ENCODE measurements around the gene SRC. TPM values are rescaled to one million over a fixed set of nuclear protein-coding genes. Genes with fewer than 3 reads are reported as not detected.

Gene SRC
- total RNA-seq, 1 donor from 2014 or later, result 49.7 TPM

DNA sequence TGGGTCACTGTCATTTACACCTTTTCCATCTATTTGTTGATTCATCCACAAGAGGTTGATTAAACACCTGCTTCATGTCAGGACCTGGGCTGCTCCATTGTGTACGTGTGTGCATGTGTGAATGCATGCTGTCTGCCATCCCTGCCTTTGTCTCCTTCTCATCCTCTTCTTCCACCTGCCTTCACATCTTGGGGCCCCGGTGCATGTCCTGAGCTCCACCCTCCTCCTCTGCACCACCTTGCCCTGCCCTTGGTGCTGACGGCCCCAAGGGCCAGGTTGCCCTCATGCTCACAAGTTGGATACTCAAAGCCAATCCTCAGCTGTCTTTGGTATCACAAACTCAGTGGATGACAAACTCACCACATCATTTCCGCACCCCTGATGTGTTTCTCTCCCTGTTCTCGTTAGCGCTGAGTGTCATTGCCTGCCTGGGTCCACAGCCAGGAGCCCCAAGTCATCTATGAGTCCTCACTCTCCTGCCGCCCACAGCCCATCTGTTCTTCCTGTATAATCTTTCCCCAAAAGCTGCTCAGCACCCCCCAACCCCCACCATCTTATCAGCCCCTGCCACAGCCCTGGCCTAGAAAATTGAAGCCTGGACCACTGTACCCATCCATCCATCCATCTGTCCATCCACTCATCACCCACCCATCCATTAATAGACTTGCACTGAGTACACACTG, 85.0 kb downstream of the SRC start:
- no peak overlapping the region for H3K4me3 ChIP-seq (ENCODE audit: low read depth, low read length)
- TF ChIP-seq, protein P1, sequence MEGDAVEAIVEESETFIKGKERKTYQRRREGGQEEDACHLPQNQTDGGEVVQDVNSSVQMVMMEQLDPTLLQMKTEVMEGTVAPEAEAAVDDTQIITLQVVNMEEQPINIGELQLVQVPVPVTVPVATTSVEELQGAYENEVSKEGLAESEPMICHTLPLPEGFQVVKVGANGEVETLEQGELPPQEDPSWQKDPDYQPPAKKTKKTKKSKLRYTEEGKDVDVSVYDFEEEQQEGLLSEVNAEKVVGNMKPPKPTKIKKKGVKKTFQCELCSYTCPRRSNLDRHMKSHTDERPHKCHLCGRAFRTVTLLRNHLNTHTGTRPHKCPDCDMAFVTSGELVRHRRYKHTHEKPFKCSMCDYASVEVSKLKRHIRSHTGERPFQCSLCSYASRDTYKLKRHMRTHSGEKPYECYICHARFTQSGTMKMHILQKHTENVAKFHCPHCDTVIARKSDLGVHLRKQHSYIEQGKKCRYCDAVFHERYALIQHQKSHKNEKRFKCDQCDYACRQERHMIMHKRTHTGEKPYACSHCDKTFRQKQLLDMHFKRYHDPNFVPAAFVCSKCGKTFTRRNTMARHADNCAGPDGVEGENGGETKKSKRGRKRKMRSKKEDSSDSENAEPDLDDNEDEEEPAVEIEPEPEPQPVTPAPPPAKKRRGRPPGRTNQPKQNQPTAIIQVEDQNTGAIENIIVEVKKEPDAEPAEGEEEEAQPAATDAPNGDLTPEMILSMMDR (IDR thresholded peaks at IDR 0.05; ENCODE audit: insufficient read depth, low read length, poor library complexity, severe bottlenecking), result no peak
- DNase-seq (ENCODE audit: low read depth), result no peak
- no peaks in the 10 kb centered on the region for H3K36me3 ChIP-seq (ENCODE audit: control insufficient read depth, insufficient read depth, low read length)
- peaks cover 21% of the 10 kb centered on the region for H3K27me3 ChIP-seq (ENCODE audit: control insufficient read depth, insufficient read depth, low read length)

DNA sequence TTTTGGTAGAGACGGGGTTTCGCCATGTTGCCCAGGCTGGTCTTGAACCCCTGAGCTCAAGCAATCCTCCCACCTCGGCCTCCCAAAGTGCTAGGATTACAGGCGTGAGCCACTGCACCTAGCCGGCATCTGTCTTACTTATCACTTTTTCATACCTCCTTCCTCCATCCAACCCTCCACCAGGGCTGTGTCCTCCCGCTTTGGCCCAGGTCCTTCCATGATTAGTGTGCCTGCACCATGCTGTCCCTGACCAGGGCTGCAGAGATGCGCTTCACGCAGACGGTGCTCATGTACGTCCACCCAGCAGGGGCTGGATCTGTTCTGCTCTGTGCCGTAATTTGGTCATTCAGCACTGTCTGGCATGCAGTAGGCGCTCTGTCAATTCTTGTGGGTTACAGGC, 85.8 kb downstream of the SRC start:
- TF ChIP-seq, protein P1 (IDR thresholded peaks at IDR 0.05; ENCODE audit: insufficient read depth, low read length, poor library complexity, severe bottlenecking), result no peak

DNA sequence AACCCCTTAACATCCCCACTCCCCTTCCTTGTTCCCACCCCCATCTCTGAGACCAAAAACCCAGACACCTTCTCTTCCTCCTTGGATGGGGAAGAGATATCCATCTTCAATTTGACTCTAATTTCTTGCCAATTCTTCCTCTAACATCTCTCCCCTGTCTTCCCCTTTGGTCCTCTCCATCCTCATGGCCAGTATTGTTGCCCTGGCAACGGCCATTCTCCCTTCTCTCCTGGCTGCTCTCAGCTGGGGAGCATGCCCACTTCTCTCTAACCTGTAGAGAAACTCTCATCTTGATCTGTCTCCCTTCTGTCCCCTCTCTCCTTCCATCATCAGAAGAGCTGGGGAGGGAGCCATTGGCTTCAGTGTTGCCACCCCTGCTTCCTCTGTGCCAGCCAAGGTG, 86.7 kb downstream of the SRC start:
- H3K36me3 ChIP-seq (ENCODE audit: control insufficient read depth, insufficient read depth, low read length), result no peaks in the 10 kb centered on the region
- H3K4me3 ChIP-seq (ENCODE audit: low read depth, low read length), result no peak overlapping the region
- DNase-seq (ENCODE audit: low read depth), result no peak
- H3K27me3 ChIP-seq (ENCODE audit: control insufficient read depth, insufficient read depth, low read length), result peaks cover 16% of the 10 kb centered on the region
- TF ChIP-seq, protein P1 (IDR thresholded peaks at IDR 0.05; ENCODE audit: insufficient read depth, low read length, poor library complexity, severe bottlenecking), result no peak

More for the DNA sequence above, 85.8 kb downstream of the SRC start:
- Histone ChIP-seq H3K36me3 (ENCODE audit: control insufficient read depth, insufficient read depth, low read length) (no peaks in the 10 kb centered on the region), H3K4me3 (ENCODE audit: low read depth, low read length) (no peak overlapping the region), H3K27me3 (ENCODE audit: control insufficient read depth, insufficient read depth, low read length) (peaks cover 21% of the 10 kb centered on the region)
- no peak for DNase-seq (ENCODE audit: low read depth)

DNA sequence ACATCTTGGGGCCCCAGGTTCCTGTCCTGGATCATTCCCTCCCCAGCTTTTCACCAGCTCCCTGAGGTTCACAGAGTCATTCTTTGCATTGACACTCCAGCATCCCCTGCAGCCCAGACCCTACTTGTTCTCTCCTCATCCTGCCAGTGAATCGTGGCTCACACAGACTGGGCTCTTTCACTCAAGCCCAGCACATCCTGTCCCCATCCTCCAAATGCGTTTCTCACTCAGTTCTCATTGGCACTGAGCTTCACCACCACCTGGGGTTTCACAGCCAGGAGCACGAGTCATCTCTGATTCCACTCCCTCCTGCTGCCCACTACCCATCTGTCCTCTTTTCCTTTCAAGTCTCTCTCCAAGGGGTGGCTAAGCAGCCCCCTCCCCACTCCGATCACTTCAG, 89.7 kb downstream of the SRC start:
- Histone ChIP-seq H3K27me3 (ENCODE audit: control insufficient read depth, insufficient read depth, low read length) (peaks cover 33% of the 10 kb centered on the region), H3K4me3 (ENCODE audit: low read depth, low read length) (no peak overlapping the region), H3K36me3 (ENCODE audit: control insufficient read depth, insufficient read depth, low read length) (no peaks in the 10 kb centered on the region)
- DNase-seq (ENCODE audit: low read depth), result no peak
- TF ChIP-seq, protein P1 (IDR thresholded peaks at IDR 0.05; ENCODE audit: insufficient read depth, low read length, poor library complexity, severe bottlenecking), result no peak

DNA sequence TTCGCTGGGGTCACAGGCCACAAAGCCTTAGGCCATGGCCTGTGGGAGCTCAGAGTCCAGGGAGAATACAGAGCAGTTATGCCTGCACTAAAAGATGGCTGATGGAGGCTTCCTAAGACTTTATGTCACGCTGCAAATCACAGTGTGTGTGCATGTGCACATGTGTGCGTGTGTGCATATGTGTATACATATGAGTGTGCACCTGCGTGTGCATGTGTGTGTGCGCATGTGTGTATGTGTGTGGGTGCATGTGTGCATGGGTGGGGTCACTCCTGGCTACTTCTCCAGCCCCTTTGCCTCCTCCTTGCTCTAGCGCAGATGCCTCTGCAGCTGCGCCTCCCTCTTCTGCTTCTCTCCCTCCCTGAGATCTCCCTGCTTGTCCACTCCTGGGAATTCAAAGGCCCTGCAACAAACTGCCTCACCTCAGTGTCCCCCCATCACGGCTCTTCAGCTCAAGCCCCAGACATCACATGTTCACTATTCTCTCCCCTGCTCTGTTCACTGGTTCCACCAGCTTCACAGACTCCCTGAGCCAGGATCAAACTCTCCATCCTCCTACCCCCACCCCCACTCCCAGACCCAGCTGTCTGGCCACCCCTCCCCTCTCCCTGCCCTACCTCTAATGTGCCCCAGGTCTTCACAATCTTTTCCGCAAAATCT, 90.7 kb downstream of the SRC start:
- TF ChIP-seq, protein P1 (IDR thresholded peaks at IDR 0.05; ENCODE audit: insufficient read depth, low read length, poor library complexity, severe bottlenecking), result no peak
- Histone ChIP-seq H3K36me3 (ENCODE audit: control insufficient read depth, insufficient read depth, low read length) (no peaks in the 10 kb centered on the region), H3K27me3 (ENCODE audit: control insufficient read depth, insufficient read depth, low read length) (peaks cover 33% of the 10 kb centered on the region), H3K4me3 (ENCODE audit: low read depth, low read length) (no peak overlapping the region)
- no peak for DNase-seq (ENCODE audit: low read depth)

Data from kidney epithelial cell (primary cell).